Measurements from ENCODE around the gene SCN5A.

DNA sequence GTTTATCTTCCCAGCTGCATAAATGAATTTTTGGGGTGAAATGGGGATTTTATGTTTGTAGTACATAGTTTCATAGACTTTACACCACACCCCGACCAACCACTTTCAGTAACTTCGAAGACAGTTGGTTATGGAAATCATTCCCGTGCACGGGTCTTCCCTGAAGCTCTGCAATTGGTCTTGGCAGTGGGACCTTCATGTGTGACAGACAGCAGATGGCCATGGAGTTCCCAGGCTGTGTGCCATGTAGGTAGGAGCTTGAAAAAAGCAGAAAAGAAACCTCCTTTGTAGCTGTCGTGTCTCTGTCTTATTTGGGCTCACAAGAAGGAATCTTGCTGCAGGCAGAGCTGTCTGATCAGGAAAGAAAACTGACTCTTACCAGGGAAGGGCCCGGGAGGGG lies 127.5 kb downstream of the SCN5A start:
- TF ChIP-seq CEBPB (IDR thresholded peaks at IDR 0.05; ENCODE audit: low read depth, low read length) (no peak), FOS (IDR thresholded peaks at IDR 0.05; ENCODE audit: low read depth, low read length) (no peak), POLR2A (IDR thresholded peaks at IDR 0.05; ENCODE audit: low read depth, low read length) (no peak), SMC3 (IDR thresholded peaks at IDR 0.05; ENCODE audit: low read depth, low read length) (no peak), RFX5 (IDR thresholded peaks at IDR 0.05; ENCODE audit: low read depth, low read length) (no peak), MAFK (IDR thresholded peaks at IDR 0.05; ENCODE audit: low read depth, low read length) (no peak)
- TF ChIP-seq, protein P1, sequence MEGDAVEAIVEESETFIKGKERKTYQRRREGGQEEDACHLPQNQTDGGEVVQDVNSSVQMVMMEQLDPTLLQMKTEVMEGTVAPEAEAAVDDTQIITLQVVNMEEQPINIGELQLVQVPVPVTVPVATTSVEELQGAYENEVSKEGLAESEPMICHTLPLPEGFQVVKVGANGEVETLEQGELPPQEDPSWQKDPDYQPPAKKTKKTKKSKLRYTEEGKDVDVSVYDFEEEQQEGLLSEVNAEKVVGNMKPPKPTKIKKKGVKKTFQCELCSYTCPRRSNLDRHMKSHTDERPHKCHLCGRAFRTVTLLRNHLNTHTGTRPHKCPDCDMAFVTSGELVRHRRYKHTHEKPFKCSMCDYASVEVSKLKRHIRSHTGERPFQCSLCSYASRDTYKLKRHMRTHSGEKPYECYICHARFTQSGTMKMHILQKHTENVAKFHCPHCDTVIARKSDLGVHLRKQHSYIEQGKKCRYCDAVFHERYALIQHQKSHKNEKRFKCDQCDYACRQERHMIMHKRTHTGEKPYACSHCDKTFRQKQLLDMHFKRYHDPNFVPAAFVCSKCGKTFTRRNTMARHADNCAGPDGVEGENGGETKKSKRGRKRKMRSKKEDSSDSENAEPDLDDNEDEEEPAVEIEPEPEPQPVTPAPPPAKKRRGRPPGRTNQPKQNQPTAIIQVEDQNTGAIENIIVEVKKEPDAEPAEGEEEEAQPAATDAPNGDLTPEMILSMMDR (conservative IDR thresholded peaks at IDR 0.05; ENCODE audit: low read depth, low read length): no peak
- TF ChIP-seq, protein P2, sequence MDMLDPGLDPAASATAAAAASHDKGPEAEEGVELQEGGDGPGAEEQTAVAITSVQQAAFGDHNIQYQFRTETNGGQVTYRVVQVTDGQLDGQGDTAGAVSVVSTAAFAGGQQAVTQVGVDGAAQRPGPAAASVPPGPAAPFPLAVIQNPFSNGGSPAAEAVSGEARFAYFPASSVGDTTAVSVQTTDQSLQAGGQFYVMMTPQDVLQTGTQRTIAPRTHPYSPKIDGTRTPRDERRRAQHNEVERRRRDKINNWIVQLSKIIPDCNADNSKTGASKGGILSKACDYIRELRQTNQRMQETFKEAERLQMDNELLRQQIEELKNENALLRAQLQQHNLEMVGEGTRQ (IDR thresholded peaks at IDR 0.05; ENCODE audit: low read depth, low read length): no peak

Data from IMR-90 (cell line).